Osteocyte (in vitro differentiated cells): ENCODE data around the gene GAS7. TPM values are rescaled to one million over a fixed set of nuclear protein-coding genes. Genes with fewer than 3 reads are reported as not detected.

Source experiments
- DNase-seq: peaks from one replicate; pipeline ENCODE4 v3.0.0; 2021; ENCODE audit warnings: mixed read lengths; ENCODE audit not compliant: unreplicated experiment; ENCODE audit errors: extremely low spot score
- H3K27ac Mint-ChIP-seq: one replicate; pipeline ENCODE4 v1.8.0; 2021; ENCODE audit warnings: mild to moderate bottlenecking, mixed read lengths; ENCODE audit not compliant: unreplicated experiment
- H3K27me3 Mint-ChIP-seq: one replicate; pipeline ENCODE4 v1.8.0; 2021; ENCODE audit warnings: mixed read lengths; ENCODE audit not compliant: unreplicated experiment
- H3K36me3 Mint-ChIP-seq: one replicate; pipeline ENCODE4 v1.8.0; 2021; ENCODE audit warnings: mixed read lengths; ENCODE audit not compliant: unreplicated experiment
- H3K4me1 Mint-ChIP-seq: one replicate; pipeline ENCODE4 v1.8.0; 2021; ENCODE audit warnings: mixed read lengths; ENCODE audit not compliant: unreplicated experiment
- H3K4me3 Mint-ChIP-seq: one replicate; pipeline ENCODE4 v1.8.0; 2021; ENCODE audit warnings: mild to moderate bottlenecking, moderate library complexity, mixed read lengths; ENCODE audit not compliant: unreplicated experiment
- H3K9me3 Mint-ChIP-seq: one replicate; pipeline ENCODE4 v1.8.0; 2021; ENCODE audit warnings: mixed read lengths; ENCODE audit not compliant: unreplicated experiment
- total RNA-seq: library from RNA; stranded (reverse); gene quantifications from 2 replicates; pipeline ENCODE4 v1.2.1, GENCODE V29; 2021
- TF ChIP-seq, protein P1 (sequence below): fragments of 200-600 bp; sonication (generic); IDR thresholded peaks from 2 replicates; pipeline ENCODE4 v1.5.0; 2021; ENCODE audit warnings: antibody characterized with exemption, mild to moderate bottlenecking, moderate library complexity

The GAS7 gene
- total RNA-seq, 1 donor from 2014 or later = 18.1 TPM

DNA sequence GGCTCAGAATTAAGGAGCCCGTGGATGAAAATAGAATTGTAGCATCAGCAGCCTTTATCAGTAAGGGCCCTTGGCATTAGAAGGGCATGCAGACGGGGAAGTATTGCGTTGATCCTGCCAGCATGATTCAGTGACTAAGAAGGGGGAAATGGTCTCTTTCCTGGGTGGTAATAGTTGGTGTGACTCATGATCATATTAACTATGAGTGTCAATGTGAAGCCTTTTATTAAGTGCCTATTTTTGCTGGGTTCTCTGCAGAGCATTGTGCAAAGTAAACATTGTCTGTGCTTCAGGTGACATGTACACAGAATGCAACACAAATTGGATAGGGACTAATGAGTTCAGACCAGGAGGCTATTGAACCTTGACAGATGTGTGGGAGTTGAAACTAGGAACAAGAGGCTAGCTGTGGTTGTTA is 317.8 kb downstream of the GAS7 start:
- Mint-ChIP-seq H3K36me3 (peaks cover 3% of the 10 kb centered on the region), H3K4me1 (peaks cover 8% of the 10 kb centered on the region), H3K27me3 (no peaks in the 10 kb centered on the region), H3K9me3 (peaks cover 27% of the 10 kb centered on the region), H3K27ac (no peak overlapping the region), H3K4me3 (no peak overlapping the region)
- DNase-seq = no peak
- TF ChIP-seq, protein P1, sequence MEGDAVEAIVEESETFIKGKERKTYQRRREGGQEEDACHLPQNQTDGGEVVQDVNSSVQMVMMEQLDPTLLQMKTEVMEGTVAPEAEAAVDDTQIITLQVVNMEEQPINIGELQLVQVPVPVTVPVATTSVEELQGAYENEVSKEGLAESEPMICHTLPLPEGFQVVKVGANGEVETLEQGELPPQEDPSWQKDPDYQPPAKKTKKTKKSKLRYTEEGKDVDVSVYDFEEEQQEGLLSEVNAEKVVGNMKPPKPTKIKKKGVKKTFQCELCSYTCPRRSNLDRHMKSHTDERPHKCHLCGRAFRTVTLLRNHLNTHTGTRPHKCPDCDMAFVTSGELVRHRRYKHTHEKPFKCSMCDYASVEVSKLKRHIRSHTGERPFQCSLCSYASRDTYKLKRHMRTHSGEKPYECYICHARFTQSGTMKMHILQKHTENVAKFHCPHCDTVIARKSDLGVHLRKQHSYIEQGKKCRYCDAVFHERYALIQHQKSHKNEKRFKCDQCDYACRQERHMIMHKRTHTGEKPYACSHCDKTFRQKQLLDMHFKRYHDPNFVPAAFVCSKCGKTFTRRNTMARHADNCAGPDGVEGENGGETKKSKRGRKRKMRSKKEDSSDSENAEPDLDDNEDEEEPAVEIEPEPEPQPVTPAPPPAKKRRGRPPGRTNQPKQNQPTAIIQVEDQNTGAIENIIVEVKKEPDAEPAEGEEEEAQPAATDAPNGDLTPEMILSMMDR = no peak

DNA sequence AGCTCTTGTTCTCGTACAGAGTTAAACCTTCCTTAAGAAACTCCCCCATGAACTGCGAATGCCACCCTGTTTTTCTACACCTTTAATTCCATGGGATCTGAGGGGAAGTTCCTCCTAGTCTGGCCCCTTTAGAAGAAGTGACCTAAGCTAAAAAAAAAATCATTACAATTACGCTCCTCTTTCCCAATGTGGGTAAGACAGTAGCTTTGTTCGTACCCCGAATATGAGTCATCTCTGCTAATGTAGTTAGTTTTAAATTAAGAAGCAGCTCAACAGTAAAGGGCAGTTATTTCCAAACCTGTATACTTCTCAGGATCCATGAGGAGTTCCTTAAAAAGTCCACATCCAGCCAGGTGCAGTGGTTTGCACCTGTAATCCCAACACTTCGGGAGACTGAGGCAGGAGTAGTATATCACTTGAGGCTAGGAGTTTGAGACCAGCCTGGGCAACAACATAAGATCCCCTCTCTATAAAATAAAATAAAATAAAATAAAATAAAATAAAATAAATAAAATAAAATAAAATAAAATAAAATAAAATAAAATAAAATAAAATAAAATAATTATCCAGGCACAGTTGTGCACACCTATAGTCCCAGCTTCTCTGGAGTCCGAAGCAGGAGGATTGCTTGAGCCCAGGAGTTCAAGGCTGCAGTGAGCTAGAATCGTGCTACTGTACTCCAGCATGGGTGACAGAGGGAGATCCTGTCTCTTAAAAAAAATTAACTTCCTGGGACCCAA is 319.4 kb downstream of the GAS7 start:
- Mint-ChIP-seq H3K27me3 (no peaks in the 10 kb centered on the region), H3K36me3 (peaks cover 3% of the 10 kb centered on the region), H3K4me1 (peaks cover 15% of the 10 kb centered on the region), H3K4me3 (no peak overlapping the region), H3K27ac (no peak overlapping the region), H3K9me3 (peaks cover 27% of the 10 kb centered on the region)
- DNase-seq = no peak
- TF ChIP-seq, protein P1 = no peak

DNA sequence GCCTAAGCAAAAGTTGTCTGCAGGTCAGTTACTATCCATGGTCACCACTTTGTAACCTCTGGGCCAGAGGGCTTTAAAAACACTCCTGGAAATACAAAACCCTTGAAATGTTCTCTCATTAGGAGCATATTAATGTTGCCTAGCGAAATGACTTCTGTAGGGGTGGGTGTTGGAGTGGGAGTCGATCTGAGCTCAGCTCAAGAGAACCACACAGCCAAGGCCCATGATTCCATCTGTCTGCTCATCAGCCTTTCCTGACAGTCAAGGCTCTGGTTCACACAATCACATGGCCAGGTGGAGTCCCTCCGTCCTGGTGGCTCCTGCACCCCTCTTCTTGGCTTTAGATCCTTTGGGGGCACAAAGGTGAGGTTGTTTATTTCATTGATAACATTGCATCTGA is 320.1 kb downstream of the GAS7 start:
- H3K27ac Mint-ChIP-seq = no peak overlapping the region
- H3K27me3 Mint-ChIP-seq = no peaks in the 10 kb centered on the region
- peaks cover 15% of the 10 kb centered on the region for H3K4me1 Mint-ChIP-seq

DNA sequence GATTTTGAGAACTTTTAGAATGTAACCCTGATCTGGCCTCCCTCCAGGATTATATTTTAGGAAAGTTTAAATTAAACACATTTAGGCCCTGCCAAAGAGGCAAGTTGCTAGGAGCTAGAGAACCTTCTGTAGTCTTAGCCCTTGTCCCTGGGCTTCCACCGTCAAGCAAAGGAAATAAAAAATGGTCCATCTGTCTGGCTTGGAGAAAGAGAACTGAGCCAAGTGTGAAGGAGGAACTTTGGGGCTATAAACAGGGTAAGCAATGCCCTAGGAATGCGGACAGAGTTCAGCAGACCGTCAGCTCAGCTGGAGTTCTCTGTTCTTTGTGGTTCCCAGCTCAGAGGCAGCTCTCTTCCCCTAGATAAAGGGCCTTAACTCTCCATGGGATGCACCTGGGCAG is 323.0 kb downstream of the GAS7 start:
- Mint-ChIP-seq H3K27ac (peak overlapping the region; percentile 6), H3K9me3 (peaks cover 2% of the 10 kb centered on the region), H3K4me3 (no peak overlapping the region), H3K27me3 (no peaks in the 10 kb centered on the region), H3K36me3 (no peaks in the 10 kb centered on the region), H3K4me1 (peaks cover 11% of the 10 kb centered on the region)
- TF ChIP-seq, protein P1 = no peak
- no peak for DNase-seq

More for the DNA sequence above, 320.1 kb downstream of the GAS7 start:
- Mint-ChIP-seq H3K4me3 (no peak overlapping the region), H3K9me3 (peaks cover 23% of the 10 kb centered on the region), H3K36me3 (peaks cover 3% of the 10 kb centered on the region)
- TF ChIP-seq, protein P1 = no peak
- no peak for DNase-seq

DNA sequence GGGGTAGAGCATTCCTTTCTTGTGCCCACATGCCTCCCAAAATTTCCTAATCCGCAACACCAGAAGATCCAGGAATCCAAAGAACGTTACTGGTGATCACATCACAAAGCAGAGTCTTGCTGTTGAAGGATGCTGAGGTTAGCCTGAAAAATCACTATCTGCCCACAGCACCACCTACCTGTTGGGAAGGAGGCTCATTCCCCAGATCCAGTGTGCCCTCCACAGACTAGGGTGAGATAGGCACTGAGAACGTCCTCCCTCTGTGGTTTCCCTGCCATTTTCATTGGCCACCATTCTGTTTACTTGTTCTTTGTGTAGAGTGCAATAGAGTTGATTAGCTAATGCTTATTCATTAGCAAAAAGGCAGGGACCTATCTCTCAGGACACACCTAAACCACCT is 323.7 kb downstream of the GAS7 start:
- TF ChIP-seq, protein P1 = no peak
- DNase-seq = no peak
- Mint-ChIP-seq H3K27ac (no peak overlapping the region), H3K27me3 (no peaks in the 10 kb centered on the region), H3K4me3 (no peak overlapping the region), H3K4me1 (peaks cover 10% of the 10 kb centered on the region), H3K36me3 (no peaks in the 10 kb centered on the region), H3K9me3 (no peaks in the 10 kb centered on the region)
